ENCODE measurements around the gene DLG2.
"Not testable (repeated sequence)": the region's sequence is repeated elsewhere in the genome, so short reads cannot be mapped to it uniquely, and the experiment has no call there.

The DLG2 gene

DNA sequence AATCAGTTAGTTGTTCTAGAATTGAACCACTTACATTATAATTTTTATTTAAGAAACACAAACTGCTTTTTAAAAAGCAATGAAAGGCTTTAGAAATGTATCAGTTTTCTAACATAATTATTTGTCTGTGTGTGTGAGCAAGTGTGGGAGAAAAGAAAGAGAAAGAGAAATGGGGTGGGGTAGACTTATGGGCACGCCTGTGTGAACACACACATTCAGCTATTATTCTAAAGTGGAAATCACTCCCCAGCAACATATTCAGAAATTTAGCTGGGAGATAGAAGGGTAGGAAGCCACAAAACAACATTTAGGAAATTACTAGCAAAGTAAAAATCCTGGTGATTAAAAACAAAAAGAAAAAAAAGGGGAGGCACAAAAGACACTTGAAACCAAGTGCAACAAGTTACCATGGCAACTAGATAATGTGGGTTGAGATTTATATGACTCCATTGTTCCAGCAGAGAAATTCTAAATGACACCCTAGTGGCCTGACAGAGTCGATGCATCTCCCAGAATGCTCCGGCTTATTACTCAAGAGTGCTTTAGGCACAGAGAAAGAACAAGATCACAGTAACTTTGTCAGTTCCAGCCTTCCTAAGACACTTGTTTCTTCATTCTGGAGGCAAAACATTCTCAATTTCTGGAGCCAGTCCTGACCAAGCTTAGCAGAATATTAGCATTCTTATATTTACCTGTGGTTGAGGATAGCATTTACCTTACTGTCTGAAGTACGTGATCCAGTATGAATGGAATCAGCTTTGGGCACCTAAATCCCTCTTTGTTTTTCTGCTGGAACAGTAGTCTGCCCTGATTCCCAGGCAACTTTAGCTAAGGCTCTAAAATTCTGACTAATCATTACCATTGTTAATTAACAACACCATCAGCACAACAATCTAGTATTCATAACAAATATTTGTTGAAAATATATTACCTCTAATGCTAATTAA lies 444.4 kb downstream of the DLG2 start:
- DNase-seq: no peak

DNA sequence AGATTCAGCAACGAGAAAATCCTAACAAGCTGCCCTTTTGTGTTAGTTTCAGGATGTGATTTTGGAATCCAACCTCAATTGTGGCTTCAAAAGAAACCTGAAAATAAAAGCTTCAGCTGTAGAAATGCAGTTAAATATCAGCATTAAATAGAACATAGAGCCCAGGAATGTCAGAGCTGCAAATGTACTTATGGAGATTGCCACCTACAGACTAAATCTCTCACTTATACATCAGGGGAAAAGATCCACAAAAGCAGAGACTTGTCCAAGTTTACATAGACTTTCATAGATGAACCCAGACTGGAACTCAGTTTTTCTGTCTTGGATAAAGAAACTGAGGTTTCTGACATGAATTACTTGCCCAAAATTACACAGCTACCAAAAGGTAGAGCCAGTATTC lies 446.6 kb downstream of the DLG2 start:
- no peak for DNase-seq

GRCh38 chr11:85171648-85172257 lies 455.4 kb downstream of the DLG2 start:
- no peak for DNase-seq

GRCh38 chr11:85170184-85170583 lies 457.0 kb downstream of the DLG2 start:
- DNase-seq: no peak

GRCh38 chr11:85167471-85167870 lies 459.7 kb downstream of the DLG2 start:
- no peak for DNase-seq

DNA sequence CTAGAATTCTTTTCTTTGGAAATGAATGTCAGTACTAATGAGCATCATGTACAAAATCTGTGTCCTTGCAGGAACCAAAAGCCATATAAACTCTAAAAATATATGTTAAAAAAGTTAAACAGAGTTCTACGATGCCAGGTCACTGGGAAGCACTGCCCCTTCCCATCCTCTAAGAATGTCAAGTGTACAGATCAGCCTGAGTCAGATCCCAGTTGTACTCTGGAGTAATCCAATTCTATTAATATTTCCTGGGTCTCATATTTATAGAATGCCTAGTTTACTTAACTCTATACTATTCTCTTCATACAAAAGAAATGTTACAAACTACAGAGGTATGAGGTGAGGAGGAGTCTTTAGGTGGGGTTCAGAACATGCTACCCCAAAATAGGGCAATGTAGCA lies 460.1 kb downstream of the DLG2 start:
- no peak for DNase-seq

DNA sequence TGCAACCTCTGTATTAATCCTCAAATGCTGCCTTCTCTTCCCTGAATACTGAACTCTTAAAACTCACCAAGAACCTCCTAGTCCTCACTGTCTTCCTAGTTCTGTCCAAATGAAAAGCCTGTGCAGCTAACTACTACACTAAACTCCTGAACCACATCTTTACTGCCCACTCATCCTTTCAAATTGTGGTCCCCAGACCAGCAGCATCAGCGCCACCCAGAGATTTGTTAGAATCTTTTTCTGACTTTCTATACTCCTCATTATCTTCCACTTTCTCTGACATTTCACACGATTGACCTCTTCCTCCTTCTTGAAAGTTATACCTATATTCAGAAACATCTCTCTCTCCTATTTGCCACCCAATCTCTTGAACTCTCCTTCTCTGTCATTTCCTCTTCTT lies 461.3 kb downstream of the DLG2 start:
- DNase-seq: no peak

DNA sequence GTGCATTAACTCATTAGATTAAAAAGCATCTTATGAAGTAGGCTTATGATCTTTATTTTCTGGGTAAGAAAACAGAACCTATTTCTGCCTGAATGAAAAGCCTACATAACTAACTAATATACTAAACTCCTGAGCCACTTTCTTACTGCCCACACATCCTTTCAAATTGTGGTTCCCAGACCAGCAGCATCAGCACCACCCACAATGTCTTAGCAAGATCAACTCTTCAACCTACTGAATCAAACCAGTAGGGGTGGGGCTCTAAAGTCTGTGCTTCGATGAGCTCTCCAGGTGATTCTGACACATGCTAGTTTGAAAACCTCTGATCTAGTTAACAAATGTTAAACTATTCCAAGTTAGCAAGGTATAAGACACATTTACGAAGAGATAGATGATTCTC lies 462.4 kb downstream of the DLG2 start:
- no peak for DNase-seq

GRCh38 chr11:85154294-85154693 lies 472.9 kb downstream of the DLG2 start:
- DNase-seq: no peak

GRCh38 chr11:85137597-85137996 lies 489.5 kb downstream of the DLG2 start:
- DNase-seq: no peak

DNA sequence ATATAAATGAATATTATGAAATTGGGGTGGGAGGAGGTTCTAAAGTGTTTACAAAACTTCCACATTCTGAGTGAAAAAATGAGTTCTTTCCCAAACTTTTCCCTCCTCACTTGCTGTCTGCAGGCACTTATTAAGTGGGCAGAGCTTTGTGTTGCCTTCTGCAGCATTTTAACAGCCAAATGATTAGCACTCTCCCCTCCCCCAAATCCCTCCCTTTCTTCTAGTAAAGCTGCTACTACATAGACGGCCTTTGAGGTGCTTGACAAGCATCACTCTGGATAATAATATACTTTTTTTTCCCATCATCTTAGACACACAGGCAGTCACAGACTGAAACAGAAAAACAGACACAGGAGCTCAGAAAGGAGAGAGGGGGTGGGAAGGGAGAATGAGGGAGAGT lies 493.5 kb downstream of the DLG2 start:
- DNase-seq: no peak

DNA sequence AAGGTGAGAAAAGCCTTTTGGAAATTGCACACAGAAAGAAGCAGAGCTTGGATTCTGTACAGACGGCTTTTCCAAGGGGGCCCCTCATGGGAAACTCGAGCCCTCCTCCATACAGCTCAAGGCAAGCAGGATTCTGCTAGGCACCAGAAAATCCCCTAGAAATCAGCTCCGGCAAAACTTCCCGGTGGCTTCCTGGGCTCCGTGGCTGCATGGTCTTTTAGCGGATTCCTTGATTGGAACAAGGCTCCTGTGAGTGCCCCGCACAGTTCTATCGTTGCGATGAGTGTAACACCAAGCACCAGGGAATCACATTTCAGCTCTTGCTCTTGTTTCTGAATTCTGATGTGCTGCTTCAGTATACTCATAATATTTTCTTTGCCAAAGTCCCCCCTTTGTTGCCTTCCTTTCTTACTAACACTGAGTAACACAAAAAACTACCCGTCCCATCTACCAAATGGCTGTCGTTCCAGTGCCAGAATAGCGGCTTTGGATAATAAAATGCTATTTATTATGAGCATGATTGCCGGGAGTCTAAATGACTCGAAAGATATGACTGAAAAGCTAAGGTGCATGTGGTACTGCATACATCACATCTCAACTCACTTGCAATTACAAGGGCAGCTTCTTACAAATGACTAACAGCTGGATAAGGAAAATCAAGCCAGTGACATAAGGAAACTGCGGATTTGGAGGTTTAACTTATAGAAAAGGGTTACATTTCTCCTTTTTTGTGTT lies 494.1 kb downstream of the DLG2 start:
- no peak for DNase-seq

DNA sequence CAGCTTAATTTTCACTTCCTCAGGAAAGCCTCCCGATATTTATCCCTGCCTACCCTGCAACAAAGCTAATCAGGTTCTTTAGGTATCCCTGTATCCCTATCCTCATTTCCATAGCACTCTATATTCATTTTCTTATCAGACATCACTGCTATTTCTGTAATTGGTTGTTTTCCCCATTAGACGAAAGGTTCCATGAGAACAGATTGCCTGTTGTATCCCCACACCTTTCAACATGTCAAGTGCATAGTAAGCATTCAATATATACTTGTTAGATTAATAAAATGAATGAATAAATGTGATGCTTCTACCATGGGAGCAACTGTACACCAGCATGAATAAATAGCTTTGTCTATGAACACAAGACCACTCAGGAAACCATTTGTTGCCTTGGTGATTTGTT lies 499.8 kb downstream of the DLG2 start:
- DNase-seq: no peak

GRCh38 chr11:85123752-85124231 lies 503.4 kb downstream of the DLG2 start:
- DNase-seq: no peak

DNA sequence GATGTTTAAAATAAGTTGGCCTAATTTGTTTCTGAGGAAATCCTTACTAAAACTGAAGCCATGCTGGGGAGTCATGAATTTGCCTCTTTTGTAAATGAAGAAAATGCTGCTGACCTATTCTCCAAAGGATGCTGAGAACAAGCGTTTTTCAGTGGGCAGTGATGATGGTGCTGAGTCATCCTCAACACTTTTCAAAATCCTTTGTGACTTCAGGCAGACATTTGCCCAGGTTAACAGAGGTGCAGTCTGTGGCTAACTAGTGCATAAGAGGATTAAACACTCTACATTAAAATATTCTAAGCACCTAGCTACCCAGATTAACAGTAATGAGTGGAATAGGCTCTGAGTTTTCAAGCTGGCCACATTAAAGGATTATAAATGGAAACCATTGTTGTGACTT lies 509.0 kb downstream of the DLG2 start:
- DNase-seq: no peak

DNA sequence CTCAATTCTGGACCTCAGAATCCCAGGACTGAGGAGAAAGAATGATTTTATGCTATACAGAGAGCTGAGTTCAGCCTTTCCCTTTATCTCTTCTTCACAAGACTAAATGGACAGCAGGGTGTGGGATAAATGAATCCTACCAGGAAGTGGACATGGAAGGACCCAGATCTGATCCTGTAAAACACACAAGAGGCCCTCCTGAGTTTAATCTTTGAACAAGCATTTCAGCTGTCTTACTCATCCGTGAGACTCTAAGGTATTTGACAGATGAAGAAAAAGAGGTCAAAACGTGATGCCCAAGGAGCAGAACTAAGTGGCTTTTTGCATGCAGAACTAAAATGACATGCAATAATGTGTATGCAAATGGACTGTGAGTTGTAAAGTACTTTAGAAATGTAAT lies 511.3 kb downstream of the DLG2 start:
- DNase-seq: no peak

GRCh38 chr11:85114786-85115185 lies 512.4 kb downstream of the DLG2 start:
- DNase-seq: no peak

DNA sequence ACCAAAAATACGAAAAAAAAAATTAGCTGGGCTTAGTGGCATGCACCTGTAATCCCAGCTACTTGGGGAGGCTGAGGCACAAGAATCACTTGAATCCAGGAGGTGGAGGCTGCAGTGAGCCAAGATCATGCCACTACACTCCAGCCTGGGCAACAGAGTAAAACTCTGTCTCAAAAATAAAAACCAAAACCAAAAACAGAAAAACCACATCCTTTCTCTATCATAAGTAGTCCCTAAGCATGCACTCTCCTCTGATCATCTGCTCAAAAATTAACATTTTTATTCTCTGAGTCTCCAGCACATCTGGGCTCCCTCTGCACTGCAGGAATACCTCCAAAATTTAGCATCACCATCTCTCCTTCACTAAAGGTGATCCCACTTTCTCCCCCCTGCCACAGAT lies 516.9 kb downstream of the DLG2 start:
- not testable (repeated sequence) for DNase-seq

DNA sequence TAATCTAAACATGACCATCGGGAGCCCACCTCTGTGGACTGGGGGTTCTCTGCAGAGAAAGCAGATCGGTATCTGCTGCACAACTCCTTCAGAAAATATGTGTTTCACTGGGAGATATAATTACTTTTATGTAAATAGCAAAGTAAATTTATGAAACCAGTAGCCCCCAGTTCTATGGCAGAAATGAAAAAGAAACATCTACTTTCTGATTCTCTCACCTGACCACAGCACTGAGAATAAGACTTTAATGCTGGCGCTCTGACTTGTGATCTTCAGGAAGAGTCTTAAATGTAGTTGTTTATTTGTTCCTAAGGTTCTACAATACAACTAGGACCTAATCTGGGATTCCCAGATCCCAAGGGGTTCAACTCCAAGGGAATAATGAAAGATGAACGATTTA lies 518.0 kb downstream of the DLG2 start:
- DNase-seq: no peak

DNA sequence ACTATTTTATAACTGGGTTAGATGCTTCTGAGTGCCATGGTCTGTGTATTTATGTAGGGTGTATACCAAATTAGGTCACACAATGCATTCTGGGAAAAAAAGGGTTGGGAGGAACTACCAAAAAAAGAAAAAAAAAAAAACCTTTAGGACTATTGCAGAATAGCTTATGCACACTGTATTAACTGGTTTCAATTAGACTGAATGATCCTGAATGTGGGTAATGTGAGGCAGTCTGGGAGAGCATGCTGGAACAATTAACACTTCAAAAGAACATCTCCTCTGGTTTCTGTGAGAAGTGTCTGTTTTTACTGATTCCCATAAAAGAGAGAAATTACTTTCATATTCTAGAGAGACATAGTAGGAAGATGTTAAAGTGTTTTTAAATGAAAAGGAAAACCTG lies 521.3 kb downstream of the DLG2 start:
- no peak for DNase-seq

- no peak for DNase-seq
Measured at GRCh38 chr11:85099522-85099921, 527.6 kb downstream of the DLG2 start.

- DNase-seq: no peak
Measured at GRCh38 chr11:85098996-85099395, 528.1 kb downstream of the DLG2 start.

DNA sequence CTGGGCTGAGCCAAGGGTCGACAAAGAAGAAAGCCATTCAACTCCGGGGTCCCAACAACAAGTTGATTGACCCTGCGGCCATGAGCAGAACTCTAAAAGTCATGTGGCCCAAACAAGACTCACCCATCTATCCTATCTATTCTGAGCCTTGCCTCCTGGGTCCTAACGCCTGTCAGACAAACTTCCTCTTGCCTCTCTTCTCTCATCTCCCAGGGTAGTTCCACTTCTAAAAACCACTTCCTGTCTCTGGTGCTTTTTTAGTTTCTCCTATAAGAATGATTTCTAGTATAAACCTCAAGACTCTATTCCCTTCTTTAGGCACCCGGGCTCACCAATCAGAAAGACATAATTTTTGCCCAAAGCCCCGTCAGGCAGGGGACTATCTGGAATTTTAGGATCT lies 530.2 kb downstream of the DLG2 start:
- DNase-seq: no peak

DNA sequence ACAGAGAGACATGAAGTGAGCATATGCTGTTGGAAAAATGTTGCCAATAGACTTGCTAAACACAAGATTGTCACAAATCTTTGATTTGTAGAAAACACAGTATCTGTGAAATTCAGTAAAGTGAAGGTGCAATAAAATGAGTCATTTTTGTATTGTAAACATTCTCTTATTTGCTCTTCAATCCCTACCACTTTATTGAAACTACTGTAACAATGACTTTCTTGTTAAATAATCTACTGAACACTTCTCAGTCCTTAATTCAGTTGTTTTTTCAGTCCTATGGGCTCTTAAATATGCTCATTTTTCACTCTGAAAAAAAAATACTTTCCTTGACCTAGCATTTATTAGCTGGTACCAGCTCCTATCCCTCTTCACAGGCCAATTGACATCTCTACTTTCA lies 531.9 kb downstream of the DLG2 start:
- DNase-seq: no peak
